GM23338 (cell line): ENCODE measurements around the gene PRELID3B. TPM values are rescaled to one million over a fixed set of nuclear protein-coding genes. Genes with fewer than 3 reads are reported as not detected.

Source experiments
- ATAC-seq: fragments of 200-7000 bp; cut with Tn5 transposase; 3 replicates; pipeline ENCODE4 v1.9.1; 2020
- DNase-seq: peaks from one replicate; pipeline ENCODE4 v3.0.0-alpha.2; 2015; ENCODE audit warnings: low spot score
- H2AFZ ChIP-seq: fragments of 200-600 bp; sonication (generic); 2 replicates; pipeline ENCODE4 v1.8.0; 2016; ENCODE audit warnings: antibody characterized with exemption, mild to moderate bottlenecking, moderate library complexity
- H3F3A ChIP-seq: fragments of 200-600 bp; sonication (generic); replicated peaks from 2 replicates; pipeline ENCODE4 v1.8.0; 2017; ENCODE audit warnings: antibody characterized with exemption, mixed run types, low read depth
- H3K27ac ChIP-seq: fragments of 200-600 bp; sonication (generic); 2 replicates; pipeline ENCODE4 v1.6.1; 2016; ENCODE audit warnings: low read depth
- H3K27me3 ChIP-seq: fragments of 200-600 bp; sonication (generic); 2 replicates; pipeline ENCODE4 v1.8.0; 2016; ENCODE audit warnings: mild to moderate bottlenecking, mixed run types, moderate library complexity; ENCODE audit not compliant: insufficient read depth
- H3K36me3 ChIP-seq: fragments of 200-600 bp; sonication (generic); 2 replicates; pipeline ENCODE4 v1.8.0; 2016; ENCODE audit warnings: mild to moderate bottlenecking; ENCODE audit not compliant: insufficient read depth
- H3K4me1 ChIP-seq: fragments of 200-600 bp; sonication (generic); 2 replicates; pipeline ENCODE4 v1.8.0; 2016; ENCODE audit warnings: mild to moderate bottlenecking, moderate library complexity; ENCODE audit not compliant: insufficient read depth
- H3K4me2 ChIP-seq: fragments of 200-600 bp; sonication (generic); 2 replicates; pipeline ENCODE4 v1.7.1; 2017; ENCODE audit warnings: mixed run types
- H3K4me3 ChIP-seq: fragments of 200-600 bp; sonication (generic); 2 replicates; pipeline ENCODE4 v1.6.1; 2016; ENCODE audit warnings: mixed run types
- H3K79me2 ChIP-seq: fragments of 200-600 bp; sonication (generic); replicated peaks from 2 replicates; pipeline ENCODE4 v1.8.0; 2017; ENCODE audit warnings: mild to moderate bottlenecking; ENCODE audit not compliant: insufficient read depth
- H3K9me2 ChIP-seq: fragments of 200-600 bp; sonication (generic); 2 replicates; pipeline ENCODE4 v1.8.0; 2017; ENCODE audit not compliant: insufficient read depth
- H4K20me1 ChIP-seq: fragments of 200-600 bp; sonication (generic); replicated peaks from 2 replicates; pipeline ENCODE4 v1.8.0; 2017; ENCODE audit warnings: mild to moderate bottlenecking; ENCODE audit not compliant: insufficient read depth
- H3K27ac Mint-ChIP-seq: 2 replicates; pipeline ENCODE4 v1.8.0; 2020; ENCODE audit warnings: inconsistent platforms, mild to moderate bottlenecking, moderate library complexity, mixed read lengths
- H3K27me3 Mint-ChIP-seq: 3 replicates; pipeline ENCODE4 v1.8.0; 2022; ENCODE audit warnings: low read depth, mild to moderate bottlenecking, moderate library complexity, mixed read lengths, inconsistent platforms; ENCODE audit not compliant: insufficient read depth, poor library complexity
- H3K36me3 Mint-ChIP-seq: 3 replicates; pipeline ENCODE4 v1.8.0; 2021; ENCODE audit warnings: low read depth, mild to moderate bottlenecking, inconsistent platforms, moderate library complexity, mixed read lengths
- H3K4me1 Mint-ChIP-seq: 3 replicates; pipeline ENCODE4 v1.8.0; 2020; ENCODE audit warnings: mild to moderate bottlenecking, inconsistent platforms, mixed read lengths
- H3K4me3 Mint-ChIP-seq: 3 replicates; pipeline ENCODE4 v1.8.0; 2021; ENCODE audit warnings: moderate library complexity, mild to moderate bottlenecking, inconsistent platforms, mixed read lengths
- H3K9me3 Mint-ChIP-seq: 3 replicates; pipeline ENCODE4 v1.8.0; 2020; ENCODE audit warnings: moderate library complexity, mild to moderate bottlenecking, inconsistent platforms, mixed read lengths
- CTCF ChIP-seq, 2 experiments: fragments of 200-600 bp in 1 of 2; sonication (generic) in 1 of 2; conservative IDR thresholded peaks; 2 replicates each; pipeline versions ENCODE4 v1.5.1 to v1.6.1; 2016 to 2017; ENCODE audit warnings: antibody characterized with exemption in 2 of 2, low read depth in 2 of 2, mild to moderate bottlenecking in 2 of 2, moderate library complexity in 1 of 2
- ETS1 ChIP-seq: IDR thresholded peaks from 2 replicates; pipeline ENCODE4 v1.6.1; 2016; ENCODE audit warnings: antibody characterized with exemption
- POLR2AphosphoS5 ChIP-seq: IDR thresholded peaks from 2 replicates; pipeline ENCODE4 v1.6.1; 2016; ENCODE audit warnings: antibody characterized with exemption, low read depth
- ZNF462 ChIP-seq: fragments of 250-450 bp; sonication (Bioruptor Pico); IDR thresholded peaks from 2 replicates; pipeline ENCODE4 v1.5.0; 2020; ENCODE audit warnings: mild to moderate bottlenecking, moderate library complexity
- long read RNA-seq: library from polyadenylated mRNA; unstranded; transcript quantifications from one replicate; pipeline ENCODE4 v2.0.0, GENCODE V29; 2020; ENCODE audit not compliant: unreplicated experiment
- polyA plus RNA-seq: library from polyadenylated mRNA; unstranded; fragments of >200 nt; fragmentation: Nextera tagmentation; extraction: Ambion mirVana; gene quantifications from 2 replicates; pipeline ENCODE4 v1.2.1, GENCODE V29; 2016
- total RNA-seq: library from RNA; depleted of rRNA; stranded (reverse); fragments of >200 nt; shearing (Covaris generic); gene quantifications from 2 replicates; pipeline ENCODE4 v1.2.3, GENCODE V29; 2014; rRNA removed

Gene PRELID3B
- total RNA-seq: 43.6 and 47.4 TPM in 2 replicates
- polyA plus RNA-seq: 33.4 and 42.7 TPM in 2 replicates
- long read RNA-seq, transcript PRELID3B-201 (6 exons, 2,626 nt): major isoform, 22 of 29 reads
- long read RNA-seq, partial matches to known transcripts: 0 of 29 reads
- long read RNA-seq, other reads (novel, unspliced or antisense): 6 of 29 reads

GRCh38 chr20:59042151-59042795 lies at the start of gene PRELID3B:
PRELID3B (minus strand) TSS chr20:59042786; CDS start chr20:59042730, 56 bp downstream.
- Histone ChIP-seq H3K4me1 (0 out of 2 replicates have a peak, but pooled peaks cover 3% of the 10 kb centered on the region), H3K27me3 (no peaks in the 10 kb centered on the region), H3F3A (peaks cover 6% of the 10 kb centered on the region; the same call in 1 of the 2 replicates), H4K20me1 (peaks cover 24% of the 10 kb centered on the region), H3K27ac (no peak within 1 kb of the TSS), H2AFZ (peak within 1 kb of the TSS; percentile 98), H3K79me2 (peaks cover 50% of the 10 kb centered on the region), H3K4me3 (peak within 1 kb of the TSS; percentile 77), H3K9me2 (no peaks in the 10 kb centered on the region), H3K4me2 (peak within 1 kb of the TSS; percentile 82), H3K36me3 (peaks cover 7% of the 10 kb centered on the region; the same call in 1 of the 2 replicates)
- Mint-ChIP-seq H3K27me3 (peaks cover 6% of the 10 kb centered on the region), H3K9me3 (no peaks in the 10 kb centered on the region), H3K36me3 (peaks cover 14% of the 10 kb centered on the region), H3K27ac (peak within 1 kb of the TSS; percentile 94), H3K4me1 (peaks cover 16% of the 10 kb centered on the region), H3K4me3 (peak within 1 kb of the TSS; percentile 93)
- TF ChIP-seq POLR2AphosphoS5: peak; percentile 38; the same call in 1 of the 2 replicates
- no peak for TF ChIP-seq ZNF462
- ATAC-seq (peak; percentile 63), DNase-seq (peak; percentile 50)

- H2AFZ ChIP-seq: no peak overlapping the region
- TF ChIP-seq ETS1 (no peak), CTCF (conservative IDR thresholded peaks at IDR 0.05; ENCODE audit: low read depth in 2 of 2) (peak; percentile 85 to 95)
- peak; percentile 96 for ATAC-seq
- H3K4me1 Mint-ChIP-seq: no peaks in the 10 kb centered on the region
- H3K27ac ChIP-seq: no peak overlapping the region
- no peak overlapping the region for H3K4me2 ChIP-seq
- H3K27me3 ChIP-seq: no peaks in the 10 kb centered on the region
- H3F3A ChIP-seq: no peaks in the 10 kb centered on the region
- no peaks in the 10 kb centered on the region for H3K79me2 ChIP-seq
- no peak overlapping the region for H3K4me3 Mint-ChIP-seq
- peak; percentile 91 for DNase-seq
- H3K36me3 ChIP-seq: no peaks in the 10 kb centered on the region
- H3K36me3 Mint-ChIP-seq: no peaks in the 10 kb centered on the region
- H3K27me3 Mint-ChIP-seq: no peaks in the 10 kb centered on the region
- no peaks in the 10 kb centered on the region for H3K9me2 ChIP-seq
- no peaks in the 10 kb centered on the region for H4K20me1 ChIP-seq
- no peaks in the 10 kb centered on the region; the same call in 2 of the 3 replicates for H3K9me3 Mint-ChIP-seq
- H3K4me3 ChIP-seq: no peak overlapping the region
- H3K4me1 ChIP-seq: no peaks in the 10 kb centered on the region
- no peak overlapping the region for H3K27ac Mint-ChIP-seq
Measured at GRCh38 chr20:59087829-59088433, 45.3 kb upstream of the PRELID3B start.
